ENCODE data around the gene PRKAG2. TPM values are rescaled to one million over a fixed set of nuclear protein-coding genes. Genes with fewer than 3 reads are reported as not detected.

The PRKAG2 gene
- total RNA-seq, 1 experiment from 2014 or later: 9.4 TPM

DNA sequence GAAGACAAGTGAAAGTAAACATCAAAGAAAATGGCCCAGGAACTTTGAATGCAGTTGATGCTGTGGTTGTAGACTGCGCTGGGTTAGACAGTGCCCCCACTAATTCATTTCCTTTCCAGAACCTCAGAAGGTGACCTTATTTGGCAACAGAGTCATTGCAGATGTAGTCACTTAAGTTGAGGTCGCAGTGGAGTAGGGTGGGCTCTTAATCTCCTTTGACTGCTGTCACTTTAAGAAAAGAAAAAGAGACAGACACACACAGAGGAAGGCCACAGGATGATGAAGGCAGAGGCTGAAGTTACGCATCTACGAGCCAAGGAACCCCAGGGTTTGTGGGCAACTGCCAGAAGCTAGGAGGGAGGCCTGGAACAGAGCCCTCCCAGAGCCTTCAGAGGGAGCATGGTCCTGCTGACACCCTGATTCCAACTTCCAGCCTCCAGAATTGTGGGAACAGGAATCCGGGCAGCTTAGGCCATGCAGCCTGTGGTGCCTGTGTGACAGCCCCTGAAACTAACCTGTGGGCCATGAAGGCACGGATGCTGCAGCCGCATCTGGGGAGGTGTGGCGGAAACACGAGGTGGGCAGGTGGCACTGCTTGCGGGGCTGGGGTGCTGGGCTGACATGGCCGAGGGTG lies 107.6 kb downstream of the PRKAG2 start:
- no peak for DNase-seq (ENCODE audit: low read depth)

GRCh38 chr7:151768805-151769187 lies 108.1 kb downstream of the PRKAG2 start:
- DNase-seq (ENCODE audit: low read depth): no peak

DNA sequence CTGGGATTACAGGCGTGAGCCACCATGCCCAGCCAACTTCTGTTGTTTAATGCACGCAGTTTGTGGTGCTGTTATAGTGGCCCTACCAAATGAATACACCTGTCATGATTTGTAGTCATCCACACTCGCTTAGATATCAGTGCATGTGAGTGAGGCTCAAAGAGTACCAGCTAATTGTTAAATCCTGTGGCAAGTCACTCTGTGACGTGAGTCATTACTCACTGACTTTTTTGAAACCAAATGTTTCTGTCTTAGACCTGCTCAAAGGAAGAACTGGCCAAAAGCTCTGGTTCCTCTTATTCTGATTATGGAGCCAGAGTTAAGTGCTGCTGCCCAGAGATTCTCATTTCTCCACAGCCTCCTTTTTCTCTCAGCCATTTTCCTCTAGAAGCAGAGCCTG lies 109.4 kb downstream of the PRKAG2 start:
- DNase-seq (ENCODE audit: low read depth): no peak

DNA sequence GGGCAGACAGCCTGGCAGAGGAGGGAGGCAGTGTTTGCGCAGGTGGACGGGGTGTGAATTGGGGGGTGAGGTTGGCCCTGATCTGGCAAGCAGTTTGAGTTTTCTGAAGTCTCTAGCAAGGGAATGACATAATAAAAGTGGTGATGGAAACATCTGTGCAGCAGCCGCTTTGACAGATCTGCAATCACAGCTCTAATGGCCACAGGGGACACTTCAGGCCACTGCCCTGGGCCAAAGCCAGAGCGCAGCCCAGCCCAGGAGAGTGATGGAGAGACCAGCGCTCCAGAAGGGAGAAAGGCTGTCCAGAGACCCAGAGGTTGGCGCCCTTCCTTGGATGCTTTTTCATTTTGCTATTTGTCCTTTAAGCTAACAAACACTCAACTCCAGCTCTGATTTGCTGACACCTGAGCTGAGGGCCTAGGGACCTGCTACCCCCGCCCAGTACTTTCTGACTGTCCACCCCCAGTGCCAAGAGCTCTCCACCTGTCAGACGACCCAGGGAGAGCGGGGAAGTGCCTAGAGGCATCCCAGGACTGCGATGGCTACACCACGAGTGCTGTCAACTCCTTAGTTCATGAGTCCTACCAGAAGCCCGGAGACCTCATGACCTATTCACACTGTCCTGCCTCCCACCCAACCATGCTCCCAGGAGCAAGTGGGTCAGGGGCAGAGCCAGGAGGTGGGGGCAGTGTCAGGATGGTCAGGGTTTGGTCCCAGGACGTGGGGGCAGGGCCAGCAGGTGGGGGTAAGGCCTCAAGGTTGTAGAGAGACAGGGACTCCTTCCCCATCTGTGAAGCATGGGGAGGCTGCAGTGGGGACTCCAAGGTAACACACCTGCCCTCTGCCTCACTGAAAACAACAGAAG lies 112.6 kb downstream of the PRKAG2 start:
- no peak for DNase-seq (ENCODE audit: low read depth)

- no peak for DNase-seq (ENCODE audit: low read depth)
Measured at GRCh38 chr7:151763420-151763984, 113.4 kb downstream of the PRKAG2 start.

DNA sequence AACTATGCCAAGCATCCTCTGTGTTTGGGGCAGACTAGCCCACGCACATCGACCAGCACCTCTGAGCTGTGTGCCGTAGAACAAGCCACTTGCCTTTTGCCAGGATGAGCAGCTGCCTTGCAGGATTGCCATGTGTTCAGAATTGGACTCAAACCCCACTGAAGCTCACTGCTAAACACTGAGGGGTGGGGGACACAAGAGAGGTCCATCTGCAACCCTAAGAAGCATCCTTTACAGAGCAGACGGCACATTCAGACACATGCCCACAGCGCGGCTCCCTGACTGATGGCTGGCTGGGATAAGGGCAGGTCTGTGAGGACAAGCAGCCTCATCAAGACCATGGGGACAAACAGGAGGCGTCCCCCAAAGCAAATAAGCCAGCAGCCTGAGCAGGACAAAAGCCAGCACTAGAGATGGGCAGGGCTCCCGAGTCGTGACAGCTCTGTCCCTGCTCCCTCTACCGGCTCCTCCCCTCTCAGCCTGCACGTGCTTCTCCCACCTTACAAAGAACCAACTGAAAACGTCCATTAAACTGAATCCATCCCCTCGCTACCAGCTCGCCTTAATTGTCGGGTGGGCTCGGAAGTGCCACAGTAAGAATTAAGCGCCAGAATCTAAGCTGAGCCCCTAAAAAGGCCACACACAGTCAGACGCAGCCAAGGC lies 114.2 kb downstream of the PRKAG2 start:
- DNase-seq (ENCODE audit: low read depth): no peak

DNA sequence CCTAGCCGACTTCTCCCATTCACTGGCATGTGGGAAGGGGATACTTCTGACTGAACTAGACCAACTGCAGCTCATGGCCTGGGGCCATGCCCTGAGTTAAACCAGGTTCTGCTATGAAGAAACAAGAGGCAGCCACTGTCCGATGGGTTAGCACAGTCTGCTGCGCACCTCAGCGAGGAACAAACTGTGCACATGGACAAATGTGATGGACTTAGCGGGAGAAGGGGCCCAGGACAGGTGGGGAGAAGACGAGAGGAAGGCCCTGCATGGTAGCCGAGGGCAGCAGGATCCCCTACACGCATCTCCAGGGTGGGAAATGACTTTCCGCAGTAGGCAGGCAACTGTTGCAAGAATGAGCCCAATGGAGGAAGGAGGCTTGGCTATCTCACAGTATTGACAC lies 115.0 kb downstream of the PRKAG2 start:
- DNase-seq (ENCODE audit: low read depth): no peak

DNA sequence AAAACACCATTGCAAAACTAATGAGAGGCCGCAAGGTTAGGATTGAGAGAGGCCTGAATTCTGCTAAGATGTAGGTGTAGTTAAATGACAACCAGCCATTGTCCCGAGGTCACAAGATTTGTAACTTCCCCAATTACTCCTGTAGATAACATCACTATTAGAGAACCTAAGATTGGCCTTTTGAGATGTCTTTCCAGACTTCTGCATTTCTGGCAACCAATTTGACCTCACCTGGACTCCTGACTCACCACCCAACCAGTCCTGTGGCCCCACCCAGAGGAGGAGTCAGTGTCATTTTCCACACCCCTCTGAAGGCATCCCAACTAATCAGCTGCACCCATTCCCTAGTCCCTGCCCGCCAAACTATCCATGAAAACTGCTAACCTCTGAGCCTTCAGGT lies 115.7 kb downstream of the PRKAG2 start:
- no peak for DNase-seq (ENCODE audit: low read depth)

- DNase-seq (ENCODE audit: low read depth): peak; percentile 66
Measured at GRCh38 chr7:151759591-151760042, 117.3 kb downstream of the PRKAG2 start.

GRCh38 chr7:151758622-151759540 lies 118.0 kb downstream of the PRKAG2 start:
- DNase-seq (ENCODE audit: low read depth): no peak

- peak; percentile 66 for DNase-seq (ENCODE audit: low read depth)
Measured at GRCh38 chr7:151757274-151757673, 119.6 kb downstream of the PRKAG2 start.

- no peak for DNase-seq (ENCODE audit: low read depth)
Measured at GRCh38 chr7:151756866-151757265, 120.0 kb downstream of the PRKAG2 start.

- DNase-seq (ENCODE audit: low read depth): peak; percentile 87
Measured at GRCh38 chr7:151756076-151756731, 120.7 kb downstream of the PRKAG2 start.

- no peak for DNase-seq (ENCODE audit: low read depth)
Measured at GRCh38 chr7:151755131-151755801, 121.6 kb downstream of the PRKAG2 start.

GRCh38 chr7:151754688-151755130 lies 122.2 kb downstream of the PRKAG2 start:
- DNase-seq (ENCODE audit: low read depth): no peak

GRCh38 chr7:151754142-151754590 lies 122.7 kb downstream of the PRKAG2 start:
- peak; percentile 99 for DNase-seq (ENCODE audit: low read depth)

DNA sequence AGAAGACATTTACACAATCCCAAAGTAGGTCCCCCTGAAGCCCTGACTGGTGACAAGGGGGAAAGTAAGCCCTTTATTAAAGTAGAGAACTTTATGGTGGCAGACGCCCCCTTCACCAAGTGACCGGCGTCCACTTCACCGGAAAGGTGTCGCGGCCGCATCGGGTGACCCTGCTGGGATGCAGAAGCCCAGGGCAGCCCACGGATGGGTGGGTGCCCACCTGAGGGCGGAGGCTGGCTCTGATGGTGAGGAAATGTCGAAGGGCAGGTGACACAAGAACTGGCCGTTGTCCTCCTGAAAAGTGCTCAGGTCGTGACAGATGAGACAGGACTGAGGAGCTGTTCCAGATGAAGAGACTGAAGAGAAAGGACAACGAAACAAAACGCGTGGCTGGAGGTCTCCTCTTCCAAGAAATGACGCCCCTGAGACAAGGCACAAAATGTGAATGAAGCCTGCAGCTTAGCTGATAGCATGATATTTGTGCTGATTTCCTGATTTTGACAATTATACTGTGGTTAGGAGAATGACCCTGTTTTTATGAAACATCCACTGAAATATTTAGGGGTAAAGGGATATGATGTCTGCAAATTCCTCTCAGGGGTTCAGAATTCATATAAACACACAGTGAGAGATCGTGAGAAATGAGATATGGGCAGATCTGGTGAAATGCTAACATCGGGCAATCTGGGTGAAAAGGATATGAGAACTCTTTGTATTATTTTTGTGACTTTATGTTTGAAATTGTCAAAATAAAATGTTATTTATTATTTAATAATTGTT lies 123.9 kb downstream of the PRKAG2 start:
- no peak for DNase-seq (ENCODE audit: low read depth)

- DNase-seq (ENCODE audit: low read depth): no peak
Measured at GRCh38 chr7:151752037-151752436, 124.9 kb downstream of the PRKAG2 start.

GRCh38 chr7:151748733-151749132 lies 128.2 kb downstream of the PRKAG2 start:
- DNase-seq (ENCODE audit: low read depth): no peak
